Vagina (tissue), 2 donors: Measurements from ENCODE around the gene PPARGC1A.

Source experiments
- POLR2A ChIP-seq, 2 donors: fragments of 450-650 bp; IDR thresholded peaks; one replicate each; pipeline ENCODE4 v1.6.1; 2017; ENCODE audit warnings: antibody characterized with exemption in 2 of 2, mild to moderate bottlenecking in 2 of 2, moderate library complexity in 2 of 2
- POLR2AphosphoS5 ChIP-seq, 2 donors: sonication (generic); formaldehyde crosslinking; IDR thresholded peaks; one replicate each; pipeline ENCODE4 v1.9.0; 2017; ENCODE audit warnings: antibody characterized with exemption in 2 of 2, mild to moderate bottlenecking in 2 of 2, low read depth in 1 of 2; ENCODE audit not compliant: insufficient read depth in 1 of 2
- TF ChIP-seq, protein P1 (sequence below), 3 experiments: fragments of 450-650 bp in 2 of 3; fragments of 200-600 bp in 1 of 3; sonication (generic) in 1 of 3; IDR thresholded peaks; one replicate each; pipeline ENCODE4 v1.5.1; 2017 to 2019; ENCODE audit warnings: antibody characterized with exemption in 3 of 3, mild to moderate bottlenecking in 2 of 3, moderate library complexity in 2 of 3

DNA sequence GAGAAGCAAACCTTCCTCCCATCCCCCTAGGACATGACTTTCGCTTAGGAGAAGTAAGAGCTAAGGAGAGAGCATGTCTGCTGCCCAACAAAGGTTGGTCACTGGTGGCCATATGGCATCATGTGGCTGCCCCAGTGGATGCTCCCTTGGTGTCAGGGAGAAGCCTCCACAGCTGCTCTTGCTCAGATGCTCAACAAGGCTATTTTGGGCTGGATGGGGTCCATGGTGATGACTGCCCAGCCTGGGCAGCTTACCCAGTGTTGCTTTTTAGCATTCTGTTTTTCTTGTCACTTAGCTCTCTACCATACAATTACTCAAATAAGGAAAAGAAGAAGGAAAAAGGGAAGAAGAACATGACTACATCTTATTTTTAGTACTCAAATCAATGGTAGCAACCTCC is 48.9 kb upstream of the PPARGC1A start:
- TF ChIP-seq POLR2A (IDR thresholded peaks at IDR 0.05): no peak
- TF ChIP-seq POLR2AphosphoS5 (IDR thresholded peaks at IDR 0.05; ENCODE audit: insufficient read depth in 1 of 2, low read depth in 1 of 2): no peak
- TF ChIP-seq, protein P1, sequence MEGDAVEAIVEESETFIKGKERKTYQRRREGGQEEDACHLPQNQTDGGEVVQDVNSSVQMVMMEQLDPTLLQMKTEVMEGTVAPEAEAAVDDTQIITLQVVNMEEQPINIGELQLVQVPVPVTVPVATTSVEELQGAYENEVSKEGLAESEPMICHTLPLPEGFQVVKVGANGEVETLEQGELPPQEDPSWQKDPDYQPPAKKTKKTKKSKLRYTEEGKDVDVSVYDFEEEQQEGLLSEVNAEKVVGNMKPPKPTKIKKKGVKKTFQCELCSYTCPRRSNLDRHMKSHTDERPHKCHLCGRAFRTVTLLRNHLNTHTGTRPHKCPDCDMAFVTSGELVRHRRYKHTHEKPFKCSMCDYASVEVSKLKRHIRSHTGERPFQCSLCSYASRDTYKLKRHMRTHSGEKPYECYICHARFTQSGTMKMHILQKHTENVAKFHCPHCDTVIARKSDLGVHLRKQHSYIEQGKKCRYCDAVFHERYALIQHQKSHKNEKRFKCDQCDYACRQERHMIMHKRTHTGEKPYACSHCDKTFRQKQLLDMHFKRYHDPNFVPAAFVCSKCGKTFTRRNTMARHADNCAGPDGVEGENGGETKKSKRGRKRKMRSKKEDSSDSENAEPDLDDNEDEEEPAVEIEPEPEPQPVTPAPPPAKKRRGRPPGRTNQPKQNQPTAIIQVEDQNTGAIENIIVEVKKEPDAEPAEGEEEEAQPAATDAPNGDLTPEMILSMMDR (IDR thresholded peaks at IDR 0.05): no peak
